Dendritic cell treated with granulocyte-macrophage colony-stimulating factor and Interleukin-4, amounts not matched to agents 40 ng/mL and 50 ng/mL, for 4 days (primary cell): Measurements from ENCODE around the gene TLX2.
"Not testable (repeated sequence)": the region's sequence is repeated elsewhere in the genome, so short reads cannot be mapped to it uniquely, and the experiment has no call there.

Source experiments
- H3K27ac Mint-ChIP-seq: one replicate; pipeline ENCODE4 v1.8.0; 2022; ENCODE audit warnings: mild to moderate bottlenecking, mixed read lengths
- H3K27me3 Mint-ChIP-seq: one replicate; pipeline ENCODE4 v1.8.0; 2022; ENCODE audit warnings: mild to moderate bottlenecking, mixed read lengths
- H3K36me3 Mint-ChIP-seq: one replicate; pipeline ENCODE4 v1.8.0; 2022; ENCODE audit warnings: low read depth, mixed read lengths
- H3K4me1 Mint-ChIP-seq: one replicate; pipeline ENCODE4 v1.8.0; 2022; ENCODE audit warnings: low read depth, mixed read lengths
- H3K4me3 Mint-ChIP-seq: one replicate; pipeline ENCODE4 v1.8.0; 2022; ENCODE audit warnings: mild to moderate bottlenecking, moderate library complexity, mixed read lengths
- H3K9me3 Mint-ChIP-seq: one replicate; pipeline ENCODE4 v1.8.0; 2022; ENCODE audit warnings: mixed read lengths
- intact Hi-C: fragments of 100-400 bp; cut with micrococcal nuclease; formaldehyde crosslinking; loops from one replicate; pipeline ENCODE4 v1.15.0; 2022

The TLX2 gene

GRCh38 chr2:74555610-74556103 is 41.4 kb downstream of the TLX2 start:
- peaks cover 63% of the 10 kb centered on the region for H3K36me3 Mint-ChIP-seq
- peaks cover 60% of the 10 kb centered on the region for H3K4me1 Mint-ChIP-seq
- no peaks in the 10 kb centered on the region for H3K9me3 Mint-ChIP-seq
- H3K4me3 Mint-ChIP-seq: peak overlapping the region; percentile 97
- no peaks in the 10 kb centered on the region for H3K27me3 Mint-ChIP-seq
- H3K27ac Mint-ChIP-seq: peak overlapping the region; percentile 95
- intact Hi-C loops: loop anchor here (1.0 to 2.0 kb wide), 2 partner anchors 19 to 73 kb away; partner anchors contain the start of genes CCDC142 and TTC31

- Mint-ChIP-seq H3K36me3 (peaks cover 58% of the 10 kb centered on the region), H3K9me3 (no peaks in the 10 kb centered on the region), H3K27ac (peak overlapping the region; percentile 95), H3K4me3 (peak overlapping the region; percentile 97), H3K27me3 (no peaks in the 10 kb centered on the region), H3K4me1 (peaks cover 60% of the 10 kb centered on the region)
- intact Hi-C loops: no loop called here
Observed at GRCh38 chr2:74556159-74556558, 41.9 kb downstream of the TLX2 start.

- peak overlapping the region; percentile 95 for H3K27ac Mint-ChIP-seq
- no peaks in the 10 kb centered on the region for H3K27me3 Mint-ChIP-seq
- peaks cover 61% of the 10 kb centered on the region for H3K4me1 Mint-ChIP-seq
- no peaks in the 10 kb centered on the region for H3K9me3 Mint-ChIP-seq
- intact Hi-C loops: no loop called here
- H3K36me3 Mint-ChIP-seq: peaks cover 51% of the 10 kb centered on the region
- no peak overlapping the region for H3K4me3 Mint-ChIP-seq
Observed at GRCh38 chr2:74556831-74557370, 42.7 kb downstream of the TLX2 start.

- intact Hi-C loops: no loop called here
- Mint-ChIP-seq H3K27ac (no peak overlapping the region), H3K36me3 (peaks cover 41% of the 10 kb centered on the region), H3K27me3 (no peaks in the 10 kb centered on the region), H3K9me3 (no peaks in the 10 kb centered on the region), H3K4me3 (no peak overlapping the region), H3K4me1 (peaks cover 60% of the 10 kb centered on the region)
Observed at GRCh38 chr2:74558284-74559230, 44.3 kb downstream of the TLX2 start.

GRCh38 chr2:74559912-74560311 is 45.7 kb downstream of the TLX2 start:
- Mint-ChIP-seq H3K27me3 (no peaks in the 10 kb centered on the region), H3K4me1 (peaks cover 68% of the 10 kb centered on the region), H3K36me3 (peaks cover 35% of the 10 kb centered on the region), H3K27ac (peak overlapping the region; percentile 70), H3K9me3 (no peaks in the 10 kb centered on the region), H3K4me3 (no peak overlapping the region)
- intact Hi-C loops: no loop called here

- no peak overlapping the region for H3K4me3 Mint-ChIP-seq
- H3K27me3 Mint-ChIP-seq: no peaks in the 10 kb centered on the region
- H3K36me3 Mint-ChIP-seq: peaks cover 29% of the 10 kb centered on the region
- peak overlapping the region; percentile 70 for H3K27ac Mint-ChIP-seq
- no peaks in the 10 kb centered on the region for H3K9me3 Mint-ChIP-seq
- H3K4me1 Mint-ChIP-seq: peaks cover 69% of the 10 kb centered on the region
- intact Hi-C loops: no loop called here
Observed at GRCh38 chr2:74560591-74560990, 46.3 kb downstream of the TLX2 start.

GRCh38 chr2:74561022-74561421 is 46.8 kb downstream of the TLX2 start:
- peak overlapping the region; percentile 70 for H3K27ac Mint-ChIP-seq
- H3K9me3 Mint-ChIP-seq, H3K27me3 Mint-ChIP-seq, intact Hi-C loops, H3K4me3 Mint-ChIP-seq: not testable (repeated sequence)
- peaks cover 71% of the 10 kb centered on the region for H3K4me1 Mint-ChIP-seq
- H3K36me3 Mint-ChIP-seq: peaks cover 24% of the 10 kb centered on the region

GRCh38 chr2:74562126-74562775 is 48.0 kb downstream of the TLX2 start:
- no peaks in the 10 kb centered on the region for H3K27me3 Mint-ChIP-seq
- intact Hi-C loops: no loop called here
- H3K4me3 Mint-ChIP-seq: no peak overlapping the region
- no peaks in the 10 kb centered on the region for H3K9me3 Mint-ChIP-seq
- peaks cover 12% of the 10 kb centered on the region for H3K36me3 Mint-ChIP-seq
- peaks cover 67% of the 10 kb centered on the region for H3K4me1 Mint-ChIP-seq
- peak overlapping the region; percentile 53 for H3K27ac Mint-ChIP-seq

- no peaks in the 10 kb centered on the region for H3K9me3 Mint-ChIP-seq
- intact Hi-C loops: no loop called here
- no peak overlapping the region for H3K27ac Mint-ChIP-seq
- H3K4me1 Mint-ChIP-seq: peaks cover 76% of the 10 kb centered on the region
- H3K36me3 Mint-ChIP-seq: no peaks in the 10 kb centered on the region
- no peaks in the 10 kb centered on the region for H3K27me3 Mint-ChIP-seq
- no peak overlapping the region for H3K4me3 Mint-ChIP-seq
Observed at GRCh38 chr2:74564222-74564621, 50.0 kb downstream of the TLX2 start.

- Mint-ChIP-seq H3K9me3 (no peaks in the 10 kb centered on the region), H3K27ac (peak overlapping the region; percentile 64), H3K27me3 (no peaks in the 10 kb centered on the region), H3K4me3 (no peak overlapping the region), H3K4me1 (peaks cover 67% of the 10 kb centered on the region), H3K36me3 (no peaks in the 10 kb centered on the region)
- intact Hi-C loops: no loop called here
Observed at GRCh38 chr2:74566076-74566753, 52.0 kb downstream of the TLX2 start.

- intact Hi-C loops: no loop called here
- H3K4me3 Mint-ChIP-seq: no peak overlapping the region
- H3K36me3 Mint-ChIP-seq: no peaks in the 10 kb centered on the region
- H3K4me1 Mint-ChIP-seq: peaks cover 62% of the 10 kb centered on the region
- H3K9me3 Mint-ChIP-seq: no peaks in the 10 kb centered on the region
- no peaks in the 10 kb centered on the region for H3K27me3 Mint-ChIP-seq
- H3K27ac Mint-ChIP-seq: peak overlapping the region; percentile 64
Observed at GRCh38 chr2:74566754-74567085, 52.5 kb downstream of the TLX2 start.
